ENCODE measurements around the gene TUBB4B. TPM values are rescaled to one million over a fixed set of nuclear protein-coding genes. Genes with fewer than 3 reads are reported as not detected.
"Not testable (repeated sequence)": the region's sequence is repeated elsewhere in the genome, so short reads cannot be mapped to it uniquely, and the experiment has no call there.

Gene TUBB4B
- total RNA-seq, 1 donor from 2014 or later: 312 TPM

- H3K9me3 ChIP-seq; H3K27me3 ChIP-seq; H3K4me3 ChIP-seq; intact Hi-C loops (cut with DNase I); H3K4me1 ChIP-seq; DNase-seq (ENCODE audit: extremely low spot score in 2 of 2); H3K27ac ChIP-seq: not testable (repeated sequence)
- peak; percentile 14 to 34 (median 15) for TF ChIP-seq CTCF (IDR thresholded peaks at IDR 0.05)
- peaks cover 0 to 52% of the 10 kb centered on the region in 2 donors for H3K36me3 ChIP-seq
These were observed 21.3 kb downstream of the TUBB4B start for GRCh38 chr9:137262173-137262908.

- no peak for DNase-seq (ENCODE audit: extremely low spot score in 2 of 2)
- no peaks in the 10 kb centered on the region for H3K4me1 ChIP-seq
- no peaks in the 10 kb centered on the region for H3K27me3 ChIP-seq
- no peaks in the 10 kb centered on the region for H3K9me3 ChIP-seq
- H3K36me3 ChIP-seq: peaks cover 0 to 53% of the 10 kb centered on the region in 2 donors
- TF ChIP-seq POLR2AphosphoS5 (IDR thresholded peaks at IDR 0.05; ENCODE audit: insufficient read depth in 1 of 2, low read depth in 1 of 2) (no peak), POLR2A (IDR thresholded peaks at IDR 0.05) (no peak), CTCF (IDR thresholded peaks at IDR 0.05) (no peak)
- no peak overlapping the region for H3K27ac ChIP-seq
- intact Hi-C loops (cut with DNase I): no loop called here
- H3K4me3 ChIP-seq: no peak overlapping the region
These were observed 21.8 kb downstream of the TUBB4B start for GRCh38 chr9:137262909-137263285.

GRCh38 chr9:137263506-137263905 lies 22.4 kb downstream of the TUBB4B start:
- intact Hi-C loops (cut with DNase I): no loop called here
- Histone ChIP-seq H3K36me3 (peaks cover 0 to 49% of the 10 kb centered on the region in 2 donors), H3K4me3 (no peak overlapping the region), H3K27ac (no peak overlapping the region), H3K27me3 (no peaks in the 10 kb centered on the region), H3K9me3 (no peaks in the 10 kb centered on the region), H3K4me1 (peaks cover 5% of the 10 kb centered on the region)
- no peak for DNase-seq (ENCODE audit: extremely low spot score in 2 of 2)
- TF ChIP-seq POLR2AphosphoS5 (IDR thresholded peaks at IDR 0.05; ENCODE audit: insufficient read depth in 1 of 2, low read depth in 1 of 2) (no peak), POLR2A (IDR thresholded peaks at IDR 0.05) (no peak), CTCF (IDR thresholded peaks at IDR 0.05) (no peak)

- TF ChIP-seq CTCF (IDR thresholded peaks at IDR 0.05) (no peak), POLR2A (IDR thresholded peaks at IDR 0.05) (no peak)
- H3K27ac ChIP-seq: no peak overlapping the region
- H3K4me3 ChIP-seq: no peak overlapping the region
- H3K36me3 ChIP-seq: peaks cover 0 to 44% of the 10 kb centered on the region in 2 donors
- no peak for DNase-seq (ENCODE audit: extremely low spot score in 2 of 2)
- peaks cover 5% of the 10 kb centered on the region for H3K4me1 ChIP-seq
- no peaks in the 10 kb centered on the region for H3K9me3 ChIP-seq
- no peaks in the 10 kb centered on the region for H3K27me3 ChIP-seq
- intact Hi-C loops (cut with DNase I): no loop called here
These were observed 23.0 kb downstream of the TUBB4B start for GRCh38 chr9:137264067-137264466.

GRCh38 chr9:137265496-137266161 lies 24.5 kb downstream of the TUBB4B start:
- intact Hi-C loops (cut with DNase I): no loop called here
- no peak for DNase-seq (ENCODE audit: extremely low spot score in 2 of 2)
- Histone ChIP-seq H3K27ac (no peak overlapping the region), H3K9me3 (no peaks in the 10 kb centered on the region), H3K27me3 (no peaks in the 10 kb centered on the region), H3K4me3 (no peak overlapping the region), H3K36me3 (peaks cover 0 to 40% of the 10 kb centered on the region in 2 donors), H3K4me1 (peaks cover 12% of the 10 kb centered on the region)
- no peak for TF ChIP-seq CTCF (IDR thresholded peaks at IDR 0.05)
- no peak for TF ChIP-seq POLR2A (IDR thresholded peaks at IDR 0.05)
- TF ChIP-seq POLR2AphosphoS5 (IDR thresholded peaks at IDR 0.05; ENCODE audit: insufficient read depth in 1 of 2, low read depth in 1 of 2): no peak

Measured in vagina (tissue), 2 donors.